AG20443 (cell line): ENCODE data around the gene GABPB2.
A peak's percentile ranks its signal among the peaks of the same experiment; 100 is the strongest.
"Not testable (repeated sequence)": the region's sequence is repeated elsewhere in the genome, so short reads cannot be mapped to it uniquely, and the experiment has no call there.

Experiments used
- DNase-seq: peaks from one replicate; pipeline ENCODE4 v3.0.0; 2012; ENCODE audit warnings: low spot score, mixed read lengths

GABPB2 gene

GRCh38 chr1:151060007-151060656 lies 10.4 kb upstream of the GABPB2 start, which contains the start of gene MLLT11:
TSS of gene MLLT11 (plus strand) at chr1:151060397. CDS start at chr1:151067225, 6,828 bp downstream.
- DNase-seq = peak; percentile 53

GRCh38 chr1:151060657-151061421 lies 9.7 kb upstream of the GABPB2 start:
- DNase-seq = no peak

- no peak for DNase-seq
Measured at GRCh38 chr1:151061704-151062103, 8.9 kb upstream of the GABPB2 start.

- DNase-seq = peak; percentile 85
Measured at GRCh38 chr1:151062741-151063371, 7.7 kb upstream of the GABPB2 start.

- no peak for DNase-seq
Measured at GRCh38 chr1:151065089-151065645, 5.4 kb upstream of the GABPB2 start.

GRCh38 chr1:151067185-151067584 lies 3.4 kb upstream of the GABPB2 start:
- DNase-seq = no peak

- DNase-seq = no peak
Measured at GRCh38 chr1:151069103-151069486, 1.5 kb upstream of the GABPB2 start.

- no peak for DNase-seq
Measured at GRCh38 chr1:151072224-151072623, 1.7 kb downstream of the GABPB2 start.

GRCh38 chr1:151085953-151086559 lies 15.5 kb downstream of the GABPB2 start:
- no peak for DNase-seq

- not testable (repeated sequence) for DNase-seq
Measured at GRCh38 chr1:151097426-151097825, 26.9 kb downstream of the GABPB2 start.

- DNase-seq = no peak
Measured at GRCh38 chr1:151098126-151098525, 27.6 kb downstream of the GABPB2 start.

- no peak for DNase-seq
Measured at GRCh38 chr1:151104630-151105029, 34.1 kb downstream of the GABPB2 start.

- peak; percentile 30 for DNase-seq
Measured at GRCh38 chr1:151106894-151107293, 36.3 kb downstream of the GABPB2 start.

GRCh38 chr1:151108331-151108730 lies 37.8 kb downstream of the GABPB2 start:
- no peak for DNase-seq

- DNase-seq = no peak
Measured at GRCh38 chr1:151113877-151114276, 43.3 kb downstream of the GABPB2 start.

- no peak for DNase-seq
Measured at GRCh38 chr1:151124763-151125403, 54.3 kb downstream of the GABPB2 start.

- DNase-seq = no peak
Measured at GRCh38 chr1:151128800-151129199, 58.2 kb downstream of the GABPB2 start.

GRCh38 chr1:151130987-151131586 lies 60.5 kb downstream of the GABPB2 start:
- peak; percentile 92 for DNase-seq

- DNase-seq = peak; percentile 16
Measured at GRCh38 chr1:151131701-151132334, 61.3 kb downstream of the GABPB2 start.

GRCh38 chr1:151132335-151133017 lies 61.9 kb downstream of the GABPB2 start:
- no peak for DNase-seq
